ENCODE measurements around the gene TMEM171. TPM values are rescaled to one million over a fixed set of nuclear protein-coding genes. Genes with fewer than 3 reads are reported as not detected.

TMEM171 gene
- polyA plus RNA-seq, 1 donor (not counting 4 experiments of a cell fraction or from before 2014, with no cell fraction given) = 8.7 TPM

GRCh38 chr5:73104326-73104725, 16.0 kb upstream of the TMEM171 start:
- FAIRE-seq (no peak), DNase-seq (ENCODE audit: low read depth, low spot score) (no peak)
- Histone ChIP-seq H4K20me1 (ENCODE audit: control insufficient read depth, extremely low read depth, insufficient read depth, low read length) (no peaks in the 10 kb centered on the region), H3K27ac (ENCODE audit: control insufficient read depth, insufficient read depth, low read length) (no peak overlapping the region), H3K4me3 (ENCODE audit: control insufficient read depth in 2 of 3, extremely low read depth in 1 of 3, insufficient read depth in 2 of 3, low read depth in 1 of 3, low read length in 3 of 3) (no peak overlapping the region), H2AFZ (ENCODE audit: control insufficient read depth, low read length) (no peak overlapping the region), H3K9me1 (ENCODE audit: control insufficient read depth, extremely low read depth, insufficient read depth, low read length) (no peaks in the 10 kb centered on the region), H3K36me3 (ENCODE audit: control insufficient read depth in 2 of 2, extremely low read depth in 1 of 2, insufficient read depth in 2 of 2, low read length in 2 of 2) (no peaks in the 10 kb centered on the region), H3K9ac (ENCODE audit: control insufficient read depth, extremely low read depth, insufficient read depth, low read length) (no peak overlapping the region), H3K4me1 (ENCODE audit: control insufficient read depth, extremely low read depth, insufficient read depth, low read length) (no peaks in the 10 kb centered on the region), H3K27me3 (ENCODE audit: control insufficient read depth, extremely low read depth, insufficient read depth, low read length) (no peaks in the 10 kb centered on the region), H3K4me2 (ENCODE audit: control insufficient read depth, extremely low read depth, insufficient read depth, low read depth, low read length) (no peak overlapping the region), H3K9me3 (ENCODE audit: control insufficient read depth, low read depth, low read length) (no peaks in the 10 kb centered on the region), H3K79me2 (ENCODE audit: control insufficient read depth, insufficient read depth, low read length) (no peaks in the 10 kb centered on the region)
- no peak for TF ChIP-seq EZH2 (IDR thresholded peaks at IDR 0.05; ENCODE audit: low read length)
- no peak for TF ChIP-seq CTCF (optimal IDR thresholded peaks at IDR 0.05 in 1 of 3, IDR thresholded peaks at IDR 0.05 in 1 of 3, conservative IDR thresholded peaks at IDR 0.05 in 1 of 3; ENCODE audit: extremely low read depth in 1 of 3, insufficient read depth in 2 of 3, low read length in 3 of 3)
- dilution Hi-C loops (cut with MboI; ENCODE audit: extremely low pct_ligation_motif_present, low sequenced_read_pairs) = no loop called here

- Histone ChIP-seq H3K4me3 (ENCODE audit: control insufficient read depth in 2 of 3, extremely low read depth in 1 of 3, insufficient read depth in 2 of 3, low read depth in 1 of 3, low read length in 3 of 3) (no peak overlapping the region), H3K9ac (ENCODE audit: control insufficient read depth, extremely low read depth, insufficient read depth, low read length) (no peak overlapping the region), H3K27ac (ENCODE audit: control insufficient read depth, insufficient read depth, low read length) (no peak overlapping the region), H3K4me2 (ENCODE audit: control insufficient read depth, extremely low read depth, insufficient read depth, low read depth, low read length) (no peak overlapping the region), H3K27me3 (ENCODE audit: control insufficient read depth, extremely low read depth, insufficient read depth, low read length) (no peaks in the 10 kb centered on the region), H2AFZ (ENCODE audit: control insufficient read depth, low read length) (no peak overlapping the region), H3K9me3 (ENCODE audit: control insufficient read depth, low read depth, low read length) (no peaks in the 10 kb centered on the region), H3K36me3 (ENCODE audit: control insufficient read depth in 2 of 2, extremely low read depth in 1 of 2, insufficient read depth in 2 of 2, low read length in 2 of 2) (no peaks in the 10 kb centered on the region), H3K9me1 (ENCODE audit: control insufficient read depth, extremely low read depth, insufficient read depth, low read length) (no peaks in the 10 kb centered on the region), H4K20me1 (ENCODE audit: control insufficient read depth, extremely low read depth, insufficient read depth, low read length) (no peaks in the 10 kb centered on the region), H3K79me2 (ENCODE audit: control insufficient read depth, insufficient read depth, low read length) (no peaks in the 10 kb centered on the region), H3K4me1 (ENCODE audit: control insufficient read depth, extremely low read depth, insufficient read depth, low read length) (no peaks in the 10 kb centered on the region)
- DNase-seq (ENCODE audit: low read depth, low spot score) = no peak
- FAIRE-seq = no peak
- dilution Hi-C loops (cut with MboI; ENCODE audit: extremely low pct_ligation_motif_present, low sequenced_read_pairs) = no loop called here
- TF ChIP-seq CTCF (optimal IDR thresholded peaks at IDR 0.05 in 1 of 3, IDR thresholded peaks at IDR 0.05 in 1 of 3, conservative IDR thresholded peaks at IDR 0.05 in 1 of 3; ENCODE audit: extremely low read depth in 1 of 3, insufficient read depth in 2 of 3, low read length in 3 of 3) (no peak), EZH2 (IDR thresholded peaks at IDR 0.05; ENCODE audit: low read length) (no peak)
These were observed 14.0 kb upstream of the TMEM171 start for GRCh38 chr5:73106335-73106734.

All from keratinocyte (primary cell).